ENCODE measurements around the gene NR3C2.

The NR3C2 gene

GRCh38 chr4:148300877-148301276 is 141.3 kb downstream of the NR3C2 start:
- Histone ChIP-seq H3K4me2 (ENCODE audit: low read length) (no peak overlapping the region), H3K27me3 (ENCODE audit: control insufficient read depth, insufficient read depth, low read length) (no peaks in the 10 kb centered on the region), H3K36me3 (ENCODE audit: insufficient read depth, low read length) (no peaks in the 10 kb centered on the region), H3K9me3 (replicated peaks; ENCODE audit: low read length) (no peaks in the 10 kb centered on the region), H3K4me3 (ENCODE audit: low read length) (no peak overlapping the region), H3K4me1 (ENCODE audit: control insufficient read depth, insufficient read depth, low read length) (no peaks in the 10 kb centered on the region), H3K9ac (ENCODE audit: low read depth, low read length) (no peak overlapping the region)

GRCh38 chr4:148299337-148299736 is 142.9 kb downstream of the NR3C2 start:
- Histone ChIP-seq H3K27me3 (ENCODE audit: control insufficient read depth, insufficient read depth, low read length) (no peaks in the 10 kb centered on the region), H3K4me1 (ENCODE audit: control insufficient read depth, insufficient read depth, low read length) (no peaks in the 10 kb centered on the region), H3K9me3 (replicated peaks; ENCODE audit: low read length) (no peaks in the 10 kb centered on the region), H3K4me3 (ENCODE audit: low read length) (no peak overlapping the region), H3K9ac (ENCODE audit: low read depth, low read length) (no peak overlapping the region), H3K4me2 (ENCODE audit: low read length) (no peak overlapping the region), H3K36me3 (ENCODE audit: insufficient read depth, low read length) (no peaks in the 10 kb centered on the region)

GRCh38 chr4:148296498-148296897 is 145.7 kb downstream of the NR3C2 start:
- Histone ChIP-seq H3K36me3 (ENCODE audit: insufficient read depth, low read length) (no peaks in the 10 kb centered on the region), H3K27me3 (ENCODE audit: control insufficient read depth, insufficient read depth, low read length) (no peaks in the 10 kb centered on the region), H3K4me3 (ENCODE audit: low read length) (no peak overlapping the region), H3K4me2 (ENCODE audit: low read length) (no peak overlapping the region), H3K4me1 (ENCODE audit: control insufficient read depth, insufficient read depth, low read length) (no peaks in the 10 kb centered on the region), H3K9me3 (replicated peaks; ENCODE audit: low read length) (no peaks in the 10 kb centered on the region), H3K9ac (ENCODE audit: low read depth, low read length) (no peak overlapping the region)

GRCh38 chr4:148295642-148296041 is 146.6 kb downstream of the NR3C2 start:
- Histone ChIP-seq H3K36me3 (ENCODE audit: insufficient read depth, low read length) (no peaks in the 10 kb centered on the region), H3K4me3 (ENCODE audit: low read length) (no peak overlapping the region), H3K9ac (ENCODE audit: low read depth, low read length) (no peak overlapping the region), H3K9me3 (replicated peaks; ENCODE audit: low read length) (no peaks in the 10 kb centered on the region), H3K27me3 (ENCODE audit: control insufficient read depth, insufficient read depth, low read length) (no peaks in the 10 kb centered on the region), H3K4me2 (ENCODE audit: low read length) (no peak overlapping the region), H3K4me1 (ENCODE audit: control insufficient read depth, insufficient read depth, low read length) (no peaks in the 10 kb centered on the region)

- H3K4me3 ChIP-seq (ENCODE audit: low read length) = no peak overlapping the region
- no peaks in the 10 kb centered on the region for H3K36me3 ChIP-seq (ENCODE audit: insufficient read depth, low read length)
- H3K9me3 ChIP-seq (replicated peaks; ENCODE audit: low read length) = no peaks in the 10 kb centered on the region
- H3K4me2 ChIP-seq (ENCODE audit: low read length) = no peak overlapping the region
- H3K4me1 ChIP-seq (ENCODE audit: control insufficient read depth, insufficient read depth, low read length) = no peaks in the 10 kb centered on the region
- no peak overlapping the region for H3K9ac ChIP-seq (ENCODE audit: low read depth, low read length)
- H3K27me3 ChIP-seq (ENCODE audit: control insufficient read depth, insufficient read depth, low read length) = no peaks in the 10 kb centered on the region
Observed at GRCh38 chr4:148293571-148293970, 148.6 kb downstream of the NR3C2 start.

GRCh38 chr4:148292686-148293085 is 149.5 kb downstream of the NR3C2 start:
- H3K36me3 ChIP-seq (ENCODE audit: insufficient read depth, low read length) = no peaks in the 10 kb centered on the region
- H3K9me3 ChIP-seq (replicated peaks; ENCODE audit: low read length) = no peaks in the 10 kb centered on the region
- H3K4me1 ChIP-seq (ENCODE audit: control insufficient read depth, insufficient read depth, low read length) = no peaks in the 10 kb centered on the region
- no peak overlapping the region for H3K4me2 ChIP-seq (ENCODE audit: low read length)
- no peak overlapping the region for H3K4me3 ChIP-seq (ENCODE audit: low read length)
- no peaks in the 10 kb centered on the region for H3K27me3 ChIP-seq (ENCODE audit: control insufficient read depth, insufficient read depth, low read length)
- no peak overlapping the region for H3K9ac ChIP-seq (ENCODE audit: low read depth, low read length)

- no peaks in the 10 kb centered on the region for H3K36me3 ChIP-seq (ENCODE audit: insufficient read depth, low read length)
- no peak overlapping the region for H3K4me2 ChIP-seq (ENCODE audit: low read length)
- H3K27me3 ChIP-seq (ENCODE audit: control insufficient read depth, insufficient read depth, low read length) = no peaks in the 10 kb centered on the region
- no peak overlapping the region for H3K4me3 ChIP-seq (ENCODE audit: low read length)
- H3K9ac ChIP-seq (ENCODE audit: low read depth, low read length) = no peak overlapping the region
- H3K9me3 ChIP-seq (replicated peaks; ENCODE audit: low read length) = no peaks in the 10 kb centered on the region
- H3K4me1 ChIP-seq (ENCODE audit: control insufficient read depth, insufficient read depth, low read length) = no peaks in the 10 kb centered on the region
Observed at GRCh38 chr4:148289740-148290139, 152.5 kb downstream of the NR3C2 start.

GRCh38 chr4:148288448-148288847 is 153.8 kb downstream of the NR3C2 start:
- H3K4me1 ChIP-seq (ENCODE audit: control insufficient read depth, insufficient read depth, low read length) = no peaks in the 10 kb centered on the region
- H3K9me3 ChIP-seq (replicated peaks; ENCODE audit: low read length) = no peaks in the 10 kb centered on the region
- no peaks in the 10 kb centered on the region for H3K36me3 ChIP-seq (ENCODE audit: insufficient read depth, low read length)
- H3K4me2 ChIP-seq (ENCODE audit: low read length) = no peak overlapping the region
- H3K9ac ChIP-seq (ENCODE audit: low read depth, low read length) = no peak overlapping the region
- H3K27me3 ChIP-seq (ENCODE audit: control insufficient read depth, insufficient read depth, low read length) = no peaks in the 10 kb centered on the region
- no peak overlapping the region for H3K4me3 ChIP-seq (ENCODE audit: low read length)

GRCh38 chr4:148287111-148287510 is 155.1 kb downstream of the NR3C2 start:
- Histone ChIP-seq H3K27me3 (ENCODE audit: control insufficient read depth, insufficient read depth, low read length) (no peaks in the 10 kb centered on the region), H3K4me1 (ENCODE audit: control insufficient read depth, insufficient read depth, low read length) (no peaks in the 10 kb centered on the region)

GRCh38 chr4:148286012-148286411 is 156.2 kb downstream of the NR3C2 start:
- Histone ChIP-seq H3K36me3 (ENCODE audit: insufficient read depth, low read length) (no peaks in the 10 kb centered on the region), H3K9me3 (replicated peaks; ENCODE audit: low read length) (no peaks in the 10 kb centered on the region), H3K9ac (ENCODE audit: low read depth, low read length) (no peak overlapping the region), H3K4me1 (ENCODE audit: control insufficient read depth, insufficient read depth, low read length) (no peaks in the 10 kb centered on the region), H3K4me3 (ENCODE audit: low read length) (no peak overlapping the region), H3K27me3 (ENCODE audit: control insufficient read depth, insufficient read depth, low read length) (no peaks in the 10 kb centered on the region), H3K4me2 (ENCODE audit: low read length) (no peak overlapping the region)

More at GRCh38 chr4:148287111-148287510, 155.1 kb downstream of the NR3C2 start:
- Histone ChIP-seq H3K4me3 (ENCODE audit: low read length) (no peak overlapping the region), H3K36me3 (ENCODE audit: insufficient read depth, low read length) (no peaks in the 10 kb centered on the region), H3K9ac (ENCODE audit: low read depth, low read length) (no peak overlapping the region), H3K9me3 (replicated peaks; ENCODE audit: low read length) (no peaks in the 10 kb centered on the region), H3K4me2 (ENCODE audit: low read length) (no peak overlapping the region)

GRCh38 chr4:148283665-148284064 is 158.5 kb downstream of the NR3C2 start:
- H3K4me1 ChIP-seq (ENCODE audit: control insufficient read depth, insufficient read depth, low read length) = no peaks in the 10 kb centered on the region
- no peaks in the 10 kb centered on the region for H3K27me3 ChIP-seq (ENCODE audit: control insufficient read depth, insufficient read depth, low read length)
- no peak overlapping the region for H3K4me2 ChIP-seq (ENCODE audit: low read length)
- no peaks in the 10 kb centered on the region for H3K36me3 ChIP-seq (ENCODE audit: insufficient read depth, low read length)
- no peaks in the 10 kb centered on the region for H3K9me3 ChIP-seq (replicated peaks; ENCODE audit: low read length)
- H3K9ac ChIP-seq (ENCODE audit: low read depth, low read length) = no peak overlapping the region
- no peak overlapping the region for H3K4me3 ChIP-seq (ENCODE audit: low read length)

GRCh38 chr4:148278310-148278709 is 163.9 kb downstream of the NR3C2 start:
- Histone ChIP-seq H3K4me3 (ENCODE audit: low read length) (no peak overlapping the region), H3K9me3 (replicated peaks; ENCODE audit: low read length) (no peaks in the 10 kb centered on the region), H3K9ac (ENCODE audit: low read depth, low read length) (no peak overlapping the region), H3K36me3 (ENCODE audit: insufficient read depth, low read length) (no peaks in the 10 kb centered on the region), H3K4me1 (ENCODE audit: control insufficient read depth, insufficient read depth, low read length) (no peaks in the 10 kb centered on the region), H3K27me3 (ENCODE audit: control insufficient read depth, insufficient read depth, low read length) (no peaks in the 10 kb centered on the region), H3K4me2 (ENCODE audit: low read length) (no peak overlapping the region)

Measured in skeletal muscle satellite cell (primary cell).